Mucosa of stomach (tissue), 1 donor: ENCODE measurements around the gene RNASEH1.

Experiments
- H3K27me3 ChIP-seq: one replicate; pipeline ENCODE4 v1.7.0; 2013; ENCODE audit warnings: mild to moderate bottlenecking, low read length; ENCODE audit not compliant: control insufficient read depth, insufficient read depth
- H3K36me3 ChIP-seq: one replicate; pipeline ENCODE4 v1.7.0; 2013; ENCODE audit warnings: low read length; ENCODE audit not compliant: control insufficient read depth, insufficient read depth
- H3K4me1 ChIP-seq: one replicate; pipeline ENCODE4 v1.7.0; 2013; ENCODE audit warnings: mild to moderate bottlenecking, low read length; ENCODE audit not compliant: control insufficient read depth, insufficient read depth
- H3K4me3 ChIP-seq: one replicate; pipeline ENCODE4 v1.7.0; 2013; ENCODE audit warnings: low read length
- H3K9ac ChIP-seq: one replicate; pipeline ENCODE4 v1.7.0; 2013; ENCODE audit warnings: mild to moderate bottlenecking, low read length, moderate library complexity
- H3K9me3 ChIP-seq: one replicate; pipeline ENCODE4 v1.7.0; 2013; ENCODE audit warnings: mild to moderate bottlenecking, low read length, moderate library complexity; ENCODE audit not compliant: control insufficient read depth
- donor health status: Pancreatic carcinoma.

RNASEH1 gene, protein sequence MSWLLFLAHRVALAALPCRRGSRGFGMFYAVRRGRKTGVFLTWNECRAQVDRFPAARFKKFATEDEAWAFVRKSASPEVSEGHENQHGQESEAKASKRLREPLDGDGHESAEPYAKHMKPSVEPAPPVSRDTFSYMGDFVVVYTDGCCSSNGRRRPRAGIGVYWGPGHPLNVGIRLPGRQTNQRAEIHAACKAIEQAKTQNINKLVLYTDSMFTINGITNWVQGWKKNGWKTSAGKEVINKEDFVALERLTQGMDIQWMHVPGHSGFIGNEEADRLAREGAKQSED

DNA sequence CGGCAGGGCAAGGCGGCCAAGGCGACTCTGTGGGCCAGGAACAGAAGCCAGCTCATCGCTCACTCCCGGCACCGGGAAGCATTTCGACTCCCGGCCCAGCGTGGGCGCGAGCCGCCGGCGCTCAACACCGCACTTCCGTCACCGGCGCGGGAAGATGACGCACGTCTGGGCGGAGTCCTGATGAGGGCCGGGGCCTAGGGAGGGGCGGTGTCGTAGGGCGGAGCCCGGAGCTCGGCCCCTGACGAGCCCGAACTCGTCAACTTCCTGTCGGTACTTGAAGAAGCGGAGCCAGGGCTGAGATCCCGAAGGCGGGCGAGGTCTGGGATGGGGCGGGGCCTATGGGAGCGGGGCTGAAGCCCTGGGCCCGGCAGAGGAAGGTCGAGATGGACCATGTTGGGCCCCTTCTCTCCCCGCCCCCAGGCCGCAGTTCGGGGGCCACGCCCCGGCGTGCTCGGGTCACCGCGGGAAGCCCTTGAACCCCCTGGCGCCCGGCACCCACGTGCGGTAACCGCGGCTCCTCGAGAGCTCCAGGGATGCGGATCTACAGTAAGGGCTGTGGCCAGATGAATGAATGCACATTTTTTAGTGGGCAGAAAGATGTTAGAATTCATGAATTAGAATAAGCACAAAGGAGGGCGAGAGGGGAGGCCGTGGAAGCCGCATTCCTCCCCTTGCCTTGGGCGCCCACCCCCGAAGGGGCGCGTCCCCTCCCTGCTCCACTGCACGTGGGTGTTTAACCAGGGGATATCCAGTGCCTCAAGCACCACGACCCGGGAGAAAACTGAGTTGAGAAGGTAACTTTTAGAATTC is at the start of gene RNASEH1:
TSS of gene RNASEH1 (minus strand) at position 129 of the 810 bp plus-strand sequence. CDS start at position 56, 73 bp downstream.
- Histone ChIP-seq H3K27me3 (no peaks in the 10 kb centered on the region), H3K36me3 (peaks cover 6% of the 10 kb centered on the region), H3K4me3 (peak within 1 kb of the TSS; percentile 51), H3K9ac (peak within 1 kb of the TSS; percentile 86), H3K9me3 (no peaks in the 10 kb centered on the region), H3K4me1 (peaks cover 6% of the 10 kb centered on the region)

DNA sequence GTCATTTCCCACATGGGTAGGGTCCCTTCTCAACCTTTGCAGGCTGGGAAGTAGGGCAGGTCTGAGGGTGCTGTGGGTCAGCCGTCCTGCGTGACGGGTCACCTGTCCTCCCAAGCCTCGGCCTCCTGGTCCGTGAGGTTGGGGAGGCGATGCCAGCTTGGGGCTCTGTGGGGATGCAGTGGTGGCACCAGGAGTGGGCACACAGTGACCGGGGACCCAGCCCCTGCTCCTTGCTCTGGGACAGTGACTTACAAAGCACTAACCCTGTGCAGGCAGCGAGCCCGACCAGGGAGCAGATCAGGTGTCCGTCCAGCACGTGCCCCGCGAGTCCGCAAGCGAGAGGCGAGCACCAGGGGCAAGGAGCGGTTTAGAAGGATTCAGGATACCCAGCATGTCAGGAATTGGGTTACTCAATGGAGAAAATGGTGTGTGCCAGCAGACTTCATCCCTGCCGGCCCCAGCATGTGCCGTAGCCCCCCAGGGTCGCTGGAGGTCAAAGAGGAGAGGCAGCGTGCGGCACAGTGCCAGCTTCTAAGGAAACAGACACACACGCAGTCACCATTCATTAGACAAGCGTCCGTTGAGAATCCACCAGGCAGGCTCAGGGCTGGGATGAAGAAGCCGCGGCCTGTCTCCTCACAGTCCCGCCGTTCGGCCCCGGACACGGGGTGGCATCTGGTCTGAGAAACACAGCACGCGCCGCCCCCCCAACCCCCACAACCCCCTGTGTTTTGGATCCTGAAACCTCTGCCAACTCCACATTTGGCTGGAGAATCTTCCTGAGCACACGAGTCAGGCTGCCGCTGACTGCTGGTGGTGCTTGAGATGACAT is 48.5 kb upstream of the RNASEH1 start:
- Histone ChIP-seq H3K4me3 (no peak overlapping the region), H3K4me1 (no peaks in the 10 kb centered on the region), H3K9me3 (no peaks in the 10 kb centered on the region), H3K27me3 (no peaks in the 10 kb centered on the region), H3K9ac (no peak overlapping the region), H3K36me3 (no peaks in the 10 kb centered on the region)

DNA sequence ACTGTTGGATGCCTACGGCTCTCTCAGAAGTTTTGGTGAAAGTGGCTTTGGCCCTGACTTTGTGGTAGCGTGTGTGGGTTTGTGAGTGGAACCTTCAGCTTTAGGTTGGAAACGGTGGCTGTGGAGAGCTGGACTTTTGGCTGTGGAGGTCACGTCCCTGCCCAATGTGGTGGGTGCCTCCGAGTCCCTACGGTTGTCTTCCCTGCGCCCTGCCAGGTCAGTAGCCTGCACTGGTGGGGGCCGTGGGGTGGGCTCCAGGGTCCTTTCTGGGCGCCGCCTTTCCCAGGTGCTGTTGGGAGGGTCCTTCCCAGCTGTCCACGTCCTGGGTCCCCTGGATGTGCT is 47.9 kb upstream of the RNASEH1 start:
- Histone ChIP-seq H3K9ac (no peak overlapping the region), H3K36me3 (no peaks in the 10 kb centered on the region)

DNA sequence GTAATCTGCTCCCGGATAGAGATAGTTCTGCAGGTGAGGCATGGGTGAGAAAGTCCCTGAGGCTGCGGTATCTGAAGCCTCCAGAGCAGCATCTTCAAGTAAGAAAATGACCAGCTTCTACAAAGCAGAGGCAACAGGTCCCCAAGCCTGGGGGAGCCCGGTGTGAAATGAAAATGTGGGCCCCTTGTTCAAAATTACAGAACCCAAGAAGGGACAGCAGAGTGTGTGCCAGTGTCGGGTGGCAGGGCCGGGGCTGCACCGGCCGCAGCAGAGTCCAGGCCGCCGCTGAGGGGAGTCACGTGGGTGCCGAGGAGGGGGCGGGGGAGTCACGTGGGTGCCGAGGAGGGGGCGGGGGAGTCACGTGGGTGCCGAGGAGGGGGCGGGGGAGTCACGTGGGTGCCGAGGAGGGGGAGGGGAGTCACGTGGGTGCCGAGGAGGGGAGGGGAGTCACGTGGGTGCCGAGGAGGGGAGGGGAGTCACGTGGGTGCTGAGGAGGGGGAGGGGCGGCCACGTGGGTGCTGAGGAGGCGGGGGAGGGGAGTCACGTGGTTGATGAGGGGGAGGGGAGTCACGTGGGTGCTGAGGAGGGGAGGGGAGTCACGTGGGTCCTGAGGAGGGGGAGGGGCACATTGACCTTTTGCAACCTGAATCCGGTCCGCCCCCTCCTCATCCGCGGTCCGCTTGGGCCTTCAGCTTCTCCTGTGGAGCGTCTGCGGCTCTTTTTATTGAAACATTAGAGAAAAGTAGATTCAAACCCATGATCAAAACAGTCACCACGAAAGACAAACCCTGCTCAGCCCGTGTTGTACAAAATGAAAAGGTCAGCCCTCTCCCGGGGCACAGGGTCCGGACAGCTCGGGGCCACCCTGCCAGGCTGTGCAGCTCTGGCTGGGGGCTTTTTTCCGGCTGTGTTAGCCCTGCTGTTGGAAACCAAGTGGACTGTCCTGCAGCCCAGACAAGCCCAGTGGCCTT is 47.1 kb upstream of the RNASEH1 start:
- no peaks in the 10 kb centered on the region for H3K36me3 ChIP-seq
- H3K27me3 ChIP-seq = no peaks in the 10 kb centered on the region
- no peak overlapping the region for H3K4me3 ChIP-seq
- H3K9ac ChIP-seq = no peak overlapping the region
- H3K9me3 ChIP-seq = no peaks in the 10 kb centered on the region
- H3K4me1 ChIP-seq = no peaks in the 10 kb centered on the region

More for the DNA sequence above, 47.9 kb upstream of the RNASEH1 start:
- no peak overlapping the region for H3K4me3 ChIP-seq
- H3K9me3 ChIP-seq = no peaks in the 10 kb centered on the region
- no peaks in the 10 kb centered on the region for H3K4me1 ChIP-seq
- H3K27me3 ChIP-seq = no peaks in the 10 kb centered on the region

DNA sequence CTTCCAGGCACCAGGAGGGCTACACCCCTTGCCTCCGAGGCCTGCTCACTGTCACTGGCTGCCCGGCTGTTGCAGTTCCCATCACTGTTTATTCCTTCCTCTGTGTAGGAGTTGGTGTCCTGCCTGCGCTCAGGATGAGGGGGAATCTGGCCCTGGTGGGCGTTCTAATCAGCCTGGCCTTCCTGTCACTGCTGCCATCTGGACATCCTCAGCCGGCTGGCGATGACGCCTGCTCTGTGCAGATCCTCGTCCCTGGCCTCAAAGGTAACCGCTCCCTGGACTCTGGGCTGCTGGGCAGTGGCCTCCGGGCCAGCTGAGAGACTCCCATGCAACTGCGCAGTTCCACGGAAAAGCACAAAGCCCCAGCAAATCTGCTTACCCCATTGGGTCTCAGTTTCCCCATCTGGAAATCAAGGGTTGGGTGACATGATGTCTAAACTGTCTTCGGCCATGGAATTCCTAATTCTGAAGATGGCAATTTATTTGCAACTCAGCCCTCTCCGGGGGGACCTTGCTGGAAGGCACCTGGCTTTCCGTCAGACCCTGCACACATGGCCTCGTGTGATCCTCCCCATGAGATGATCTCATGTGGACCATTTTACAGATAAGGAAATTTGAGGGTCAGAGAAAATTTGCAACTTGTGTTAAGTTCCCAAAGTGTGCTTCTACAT is 46.2 kb upstream of the RNASEH1 start:
- Histone ChIP-seq H3K9me3 (no peaks in the 10 kb centered on the region), H3K4me1 (no peaks in the 10 kb centered on the region), H3K36me3 (no peaks in the 10 kb centered on the region), H3K27me3 (no peaks in the 10 kb centered on the region), H3K9ac (no peak overlapping the region), H3K4me3 (no peak overlapping the region)

DNA sequence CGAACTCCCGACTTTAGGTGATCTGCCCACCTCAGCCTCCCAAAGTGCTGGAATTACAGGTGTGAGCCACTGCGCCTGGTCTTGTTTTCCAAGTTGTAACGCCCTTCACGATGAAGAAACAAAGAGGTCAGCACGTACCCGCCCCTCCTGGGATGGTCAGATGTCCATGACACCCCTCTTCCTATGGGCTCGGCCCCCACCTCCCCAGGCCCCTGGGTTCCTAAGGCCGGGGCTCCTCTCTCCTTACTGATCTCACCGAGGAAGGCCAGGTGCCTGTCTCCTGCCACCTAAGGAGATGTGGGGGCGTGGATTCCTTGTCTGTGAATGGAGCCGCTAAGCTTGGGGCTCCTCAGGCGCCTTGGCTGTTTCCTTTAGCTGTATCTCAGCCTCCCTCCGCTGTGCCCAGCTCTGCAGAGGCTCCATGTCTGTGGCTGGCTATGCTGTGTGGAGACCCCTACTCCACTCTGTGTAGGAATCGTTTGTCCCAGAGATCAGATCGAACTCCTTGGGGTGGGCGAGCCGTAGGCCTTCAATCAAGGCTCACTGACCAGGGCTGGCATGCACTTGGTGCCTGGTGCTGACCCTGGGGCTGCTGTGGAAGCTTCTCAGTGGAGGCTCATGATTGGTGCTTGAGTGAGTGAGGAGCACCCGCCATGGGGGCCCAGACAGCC is 45.5 kb upstream of the RNASEH1 start:
- no peak overlapping the region for H3K9ac ChIP-seq
- no peak overlapping the region for H3K4me3 ChIP-seq
- no peaks in the 10 kb centered on the region for H3K4me1 ChIP-seq
- H3K9me3 ChIP-seq = no peaks in the 10 kb centered on the region
- H3K36me3 ChIP-seq = no peaks in the 10 kb centered on the region
- no peaks in the 10 kb centered on the region for H3K27me3 ChIP-seq

DNA sequence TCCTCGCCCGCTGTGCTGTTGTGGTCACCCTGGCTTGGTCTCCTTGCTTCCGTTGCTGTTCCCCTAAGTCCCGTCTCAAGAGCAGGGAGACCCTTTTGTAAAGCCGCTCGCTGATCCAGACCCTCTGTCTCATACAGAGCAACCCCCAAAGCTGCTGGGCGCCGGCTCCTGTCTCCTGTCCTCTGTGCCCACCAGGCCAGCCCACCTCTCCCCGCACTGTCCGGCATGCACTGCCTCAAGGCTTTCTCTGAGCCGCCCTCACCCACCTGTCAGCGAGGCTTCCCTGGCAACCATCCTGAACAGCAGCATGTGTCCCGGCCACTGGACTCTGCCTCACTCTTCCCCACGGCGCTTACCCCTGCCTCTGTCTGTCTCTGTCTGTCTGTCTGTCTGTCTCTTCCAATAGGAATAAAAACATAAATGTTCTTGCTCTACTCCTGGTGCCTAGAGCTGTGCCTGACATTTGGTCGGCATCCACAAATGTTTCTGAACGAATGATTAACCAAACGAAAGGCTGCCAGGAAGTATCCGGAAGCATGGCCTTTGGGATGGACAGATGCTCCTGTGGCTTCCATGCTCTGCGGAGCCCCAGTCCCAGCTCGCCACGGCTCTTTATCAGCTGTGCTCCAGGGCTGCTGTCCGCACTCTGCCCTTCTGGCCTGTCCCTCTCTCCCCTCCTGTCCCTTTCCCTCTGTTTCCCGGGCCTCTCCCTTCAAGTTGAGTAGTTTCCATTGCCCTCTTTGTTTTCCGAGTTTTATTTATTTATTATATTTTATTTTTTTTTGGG is 44.6 kb upstream of the RNASEH1 start:
- H3K4me1 ChIP-seq = no peaks in the 10 kb centered on the region
- H3K4me3 ChIP-seq = no peak overlapping the region
- H3K9me3 ChIP-seq = no peaks in the 10 kb centered on the region
- H3K27me3 ChIP-seq = no peaks in the 10 kb centered on the region
- H3K36me3 ChIP-seq = no peaks in the 10 kb centered on the region
- no peak overlapping the region for H3K9ac ChIP-seq

DNA sequence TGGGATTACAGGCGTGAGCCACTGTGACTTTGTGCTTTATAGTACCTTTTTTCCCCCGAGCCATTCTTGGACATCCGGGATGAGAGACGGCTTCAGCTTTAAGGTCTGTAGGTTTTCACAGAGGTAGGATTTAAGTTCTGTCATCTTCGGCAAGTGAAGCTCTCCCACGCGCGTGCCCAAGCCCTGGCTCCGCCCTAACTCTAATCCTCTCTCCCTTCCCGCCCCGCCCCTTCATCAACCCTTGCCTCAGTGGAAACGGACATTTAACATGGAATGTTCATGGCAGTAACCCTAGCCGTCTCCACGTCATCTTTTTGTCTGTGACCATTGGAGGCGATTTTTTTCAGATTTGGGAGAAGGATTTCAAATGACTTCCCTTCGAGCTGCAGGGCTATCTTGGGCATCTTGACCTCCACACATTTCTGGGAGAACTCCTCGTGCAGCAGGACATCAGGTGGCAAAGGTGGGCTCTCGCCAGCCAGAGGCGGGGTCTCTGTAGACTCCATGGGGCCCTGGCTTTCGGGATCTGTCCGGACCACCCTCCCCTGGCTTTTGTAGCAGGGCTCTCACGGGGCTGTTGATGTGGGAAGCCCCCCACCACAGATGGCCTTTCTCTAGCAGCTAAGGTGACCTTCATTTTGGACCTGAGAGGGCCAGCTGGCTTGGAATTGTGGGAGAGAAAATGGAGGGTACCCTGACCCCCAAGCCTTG is 43.6 kb upstream of the RNASEH1 start:
- Histone ChIP-seq H3K27me3 (no peaks in the 10 kb centered on the region), H3K4me3 (no peak overlapping the region), H3K9ac (no peak overlapping the region), H3K36me3 (no peaks in the 10 kb centered on the region), H3K9me3 (no peaks in the 10 kb centered on the region), H3K4me1 (no peaks in the 10 kb centered on the region)

DNA sequence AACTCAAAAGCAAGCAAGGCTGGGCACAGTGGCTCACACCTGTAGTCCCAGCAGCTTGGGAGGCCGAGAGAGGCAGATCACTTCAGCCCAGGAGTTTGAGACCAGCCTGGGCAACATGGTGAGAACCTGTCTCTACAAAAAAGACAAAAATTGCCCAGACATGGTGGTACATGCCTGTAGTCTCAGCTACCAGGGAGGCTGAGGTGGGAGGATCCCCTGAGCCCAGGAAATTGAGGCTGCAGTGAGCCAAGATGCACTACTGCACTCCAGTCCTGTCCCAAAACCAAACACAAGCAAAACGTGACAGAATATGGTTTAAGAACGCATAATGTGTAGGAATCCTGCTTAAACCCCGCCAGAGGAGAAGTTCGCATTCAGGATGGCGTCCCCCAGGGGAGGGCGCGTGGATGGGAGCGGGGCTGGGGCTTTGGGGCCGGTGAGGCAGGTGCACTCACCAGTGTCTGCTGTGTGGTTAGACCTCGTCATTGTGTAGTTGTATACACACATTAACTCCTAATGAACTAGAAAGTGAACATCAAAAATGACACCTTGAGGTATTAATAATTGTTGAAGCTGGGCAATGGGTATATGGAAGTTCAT is 42.2 kb upstream of the RNASEH1 start:
- Histone ChIP-seq H3K27me3 (no peaks in the 10 kb centered on the region), H3K36me3 (no peaks in the 10 kb centered on the region), H3K4me1 (no peaks in the 10 kb centered on the region), H3K9ac (no peak overlapping the region), H3K4me3 (no peak overlapping the region), H3K9me3 (no peaks in the 10 kb centered on the region)
